Measurements from ENCODE around the gene TMEM242.

The TMEM242 gene

DNA sequence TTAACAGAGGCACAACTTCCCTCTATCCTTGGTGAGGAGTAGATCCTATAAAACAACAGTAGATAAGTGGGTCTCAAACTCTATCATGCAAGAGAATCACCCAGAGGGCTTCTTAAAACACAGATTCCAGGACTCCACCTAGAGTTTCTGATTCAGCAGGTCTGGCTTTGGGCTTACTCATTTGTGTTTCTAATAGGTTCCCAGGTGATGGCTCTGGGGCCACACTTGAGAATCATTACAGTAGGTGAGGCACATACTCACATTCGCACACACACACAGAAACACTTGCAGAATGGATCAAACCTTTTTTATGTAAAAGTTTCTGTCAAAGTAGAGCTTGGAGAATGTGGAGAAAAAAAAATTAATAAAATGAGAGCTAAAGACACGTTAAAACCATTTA is 52.4 kb downstream of the TMEM242 start:
- ChIA-PET CTCF (no interaction called here), POLR2A (ENCODE audit: low non-redundant PET) (interaction anchor here (0.5 kb wide), 1 partner anchor 33 kb away, joined by 3 read pairs; no protein-coding TSS in a partner anchor)
- no peak for TF ChIP-seq CTCF (conservative IDR thresholded peaks at IDR 0.05; ENCODE audit: low read depth)
- no peak for DNase-seq (ENCODE audit: low spot score)
- no peak overlapping the region for H3K27ac ChIP-seq

GRCh38 chr6:157270308-157270707 is 53.0 kb downstream of the TMEM242 start:
- CTCF ChIA-PET, result no interaction called here
- no peak for DNase-seq (ENCODE audit: low spot score)
- TF ChIP-seq CTCF (conservative IDR thresholded peaks at IDR 0.05; ENCODE audit: low read depth), result no peak
- POLR2A ChIA-PET (ENCODE audit: low non-redundant PET), result no interaction called here
- H3K27ac ChIP-seq, result no peak overlapping the region

- no peak for DNase-seq (ENCODE audit: low spot score)
- CTCF ChIA-PET, result no interaction called here
- POLR2A ChIA-PET (ENCODE audit: low non-redundant PET), result no interaction called here
- TF ChIP-seq CTCF (conservative IDR thresholded peaks at IDR 0.05; ENCODE audit: low read depth), result no peak
- H3K27ac ChIP-seq, result no peak overlapping the region
Observed at GRCh38 chr6:157269261-157269794, 54.0 kb downstream of the TMEM242 start.

- CTCF ChIA-PET, result no interaction called here
- no peak for DNase-seq (ENCODE audit: low spot score)
- no peak overlapping the region for H3K27ac ChIP-seq
- no peak for TF ChIP-seq CTCF (conservative IDR thresholded peaks at IDR 0.05; ENCODE audit: low read depth)
- POLR2A ChIA-PET (ENCODE audit: low non-redundant PET), result no interaction called here
Observed at GRCh38 chr6:157268835-157269234, 54.5 kb downstream of the TMEM242 start.

DNA sequence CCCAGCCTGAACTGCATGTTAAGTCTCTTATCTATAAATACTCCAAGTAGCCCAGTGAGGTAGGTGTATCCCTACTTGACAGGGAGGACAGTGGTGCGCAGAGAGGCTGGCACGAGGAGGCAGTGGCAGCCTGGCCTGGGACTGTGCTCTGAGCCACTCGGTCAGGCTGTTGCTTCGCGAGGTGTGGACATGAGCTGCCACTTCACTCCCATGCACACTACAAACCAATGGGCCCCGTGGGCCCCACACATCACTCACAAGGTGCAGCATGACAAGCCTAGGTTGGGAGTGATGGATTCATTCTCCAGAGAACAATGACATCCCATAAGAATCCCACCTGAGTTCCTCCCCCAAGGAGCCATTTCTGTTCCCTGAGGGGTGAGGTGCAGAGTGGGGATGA is 54.9 kb downstream of the TMEM242 start:
- no peak overlapping the region for H3K27ac ChIP-seq
- CTCF ChIA-PET, result no interaction called here
- POLR2A ChIA-PET (ENCODE audit: low non-redundant PET), result no interaction called here
- TF ChIP-seq CTCF (conservative IDR thresholded peaks at IDR 0.05; ENCODE audit: low read depth), result no peak
- DNase-seq (ENCODE audit: low spot score), result no peak

DNA sequence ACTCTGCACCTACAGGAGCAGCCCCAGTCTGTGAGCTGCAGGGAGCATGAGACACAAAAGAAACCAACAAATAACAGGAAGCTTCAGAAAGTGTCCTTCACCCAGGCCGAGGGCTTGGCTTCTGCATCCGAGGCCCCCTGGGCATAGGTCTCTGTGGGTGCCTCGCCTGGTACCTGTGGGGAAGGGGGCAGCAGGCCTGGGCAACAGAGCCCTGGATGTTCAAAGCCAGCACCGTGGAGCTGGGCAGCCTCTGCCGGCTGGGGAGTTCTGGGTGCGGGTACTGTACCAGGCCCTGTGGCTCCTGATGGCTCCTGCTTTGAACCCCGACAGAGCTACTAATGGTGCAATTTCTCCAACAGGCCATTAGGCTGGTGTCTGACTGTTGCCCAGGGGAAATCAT is 55.7 kb downstream of the TMEM242 start:
- no peak overlapping the region for H3K27ac ChIP-seq
- no peak for TF ChIP-seq CTCF (conservative IDR thresholded peaks at IDR 0.05; ENCODE audit: low read depth)
- ChIA-PET POLR2A (ENCODE audit: low non-redundant PET) (no interaction called here), CTCF (interaction anchor here (0.7 kb wide), 1 partner anchor 19 kb away, joined by 3 read pairs; no protein-coding TSS in a partner anchor)
- DNase-seq (ENCODE audit: low spot score), result no peak
